GM23248 (cell line): ENCODE data around the gene NFATC2.

Experiments
- EZH2 ChIP-seq: fragments of 200-600 bp; sonication (generic); IDR thresholded peaks from 2 replicates; pipeline ENCODE4 v1.6.1; 2018; ENCODE audit warnings: antibody characterized with exemption, mild to moderate bottlenecking; ENCODE audit not compliant: insufficient read depth, poor library complexity, severe bottlenecking
- EZH2phosphoT487 ChIP-seq: fragments of 200-600 bp; sonication (generic); IDR thresholded peaks from 2 replicates; pipeline ENCODE4 v1.6.1; 2018; ENCODE audit warnings: antibody characterized with exemption, moderate library complexity, mild to moderate bottlenecking, low read depth; ENCODE audit not compliant: insufficient read depth

DNA sequence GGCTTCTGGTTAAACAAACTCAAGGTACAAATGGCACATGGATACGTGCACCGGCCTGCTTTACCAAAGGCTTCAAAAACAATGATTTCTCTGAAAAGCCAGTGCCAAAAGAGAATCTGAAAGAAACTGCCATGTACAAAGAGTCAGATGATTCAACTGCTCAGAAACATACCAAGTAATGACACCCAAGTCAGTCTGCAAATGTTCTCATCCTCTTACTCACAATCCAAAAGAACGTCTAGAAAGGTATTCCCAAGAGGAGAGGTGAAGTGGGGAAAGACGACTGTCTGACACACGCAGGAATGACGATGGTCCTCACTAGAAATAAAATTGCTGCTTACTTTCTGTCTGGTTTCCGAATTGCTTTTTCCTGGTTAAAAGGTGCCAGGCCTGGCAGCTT is 52.9 kb downstream of the NFATC2 start:
- no peak for TF ChIP-seq EZH2
- no peak for TF ChIP-seq EZH2phosphoT487
